ENCODE data around the gene SOCS6. TPM values are rescaled to one million over a fixed set of nuclear protein-coding genes. Genes with fewer than 3 reads are reported as not detected.

Gene SOCS6
- total RNA-seq, 1 experiment from 2014 or later: 16.9 TPM

GRCh38 chr18:70371908-70372307, 83.1 kb downstream of the SOCS6 start:
- ChIA-PET POLR2A (interaction anchor here (0.9 to 2.8 kb wide), 7 partner anchors 10 to 166 kb away, joined by 3 to 20 read pairs (median 7); partner anchors contain the start of genes RTTN and SOCS6), CTCF (interaction anchor here (1.2 to 1.8 kb wide), 4 partner anchors 38 to 177 kb away, joined by 4 to 11 read pairs (median 8); no protein-coding TSS in a partner anchor)
- intact Hi-C loops (cut with micrococcal nuclease): loop anchor here (5.0 kb wide), 1 partner anchor 50 kb away; no protein-coding TSS in a partner anchor
- H3K9me3 Mint-ChIP-seq (ENCODE audit: unreplicated experiment): no peaks in the 10 kb centered on the region
- TF ChIP-seq, protein P1, sequence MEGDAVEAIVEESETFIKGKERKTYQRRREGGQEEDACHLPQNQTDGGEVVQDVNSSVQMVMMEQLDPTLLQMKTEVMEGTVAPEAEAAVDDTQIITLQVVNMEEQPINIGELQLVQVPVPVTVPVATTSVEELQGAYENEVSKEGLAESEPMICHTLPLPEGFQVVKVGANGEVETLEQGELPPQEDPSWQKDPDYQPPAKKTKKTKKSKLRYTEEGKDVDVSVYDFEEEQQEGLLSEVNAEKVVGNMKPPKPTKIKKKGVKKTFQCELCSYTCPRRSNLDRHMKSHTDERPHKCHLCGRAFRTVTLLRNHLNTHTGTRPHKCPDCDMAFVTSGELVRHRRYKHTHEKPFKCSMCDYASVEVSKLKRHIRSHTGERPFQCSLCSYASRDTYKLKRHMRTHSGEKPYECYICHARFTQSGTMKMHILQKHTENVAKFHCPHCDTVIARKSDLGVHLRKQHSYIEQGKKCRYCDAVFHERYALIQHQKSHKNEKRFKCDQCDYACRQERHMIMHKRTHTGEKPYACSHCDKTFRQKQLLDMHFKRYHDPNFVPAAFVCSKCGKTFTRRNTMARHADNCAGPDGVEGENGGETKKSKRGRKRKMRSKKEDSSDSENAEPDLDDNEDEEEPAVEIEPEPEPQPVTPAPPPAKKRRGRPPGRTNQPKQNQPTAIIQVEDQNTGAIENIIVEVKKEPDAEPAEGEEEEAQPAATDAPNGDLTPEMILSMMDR (IDR thresholded peaks at IDR 0.05; ENCODE audit: unreplicated experiment): no peak
- H3K27me3 Mint-ChIP-seq (ENCODE audit: insufficient read depth, unreplicated experiment): no peaks in the 10 kb centered on the region
- H3K4me3 Mint-ChIP-seq (ENCODE audit: unreplicated experiment): peak overlapping the region; percentile 11
- peaks cover 40% of the 10 kb centered on the region for H3K4me1 Mint-ChIP-seq (ENCODE audit: insufficient read depth, unreplicated experiment)
- no peaks in the 10 kb centered on the region for H3K36me3 Mint-ChIP-seq (ENCODE audit: insufficient read depth, unreplicated experiment)
- no peak for DNase-seq (ENCODE audit: unreplicated experiment)
- peak overlapping the region; percentile 46 for H3K27ac Mint-ChIP-seq (ENCODE audit: low read depth, unreplicated experiment)
- BruUV-seq (replicated peaks): no TSS peak

GRCh38 chr18:70372450-70373041, 83.7 kb downstream of the SOCS6 start:
- ChIA-PET CTCF (interaction anchor here (0.8 to 1.8 kb wide), 7 partner anchors 9 to 177 kb away, joined by 3 to 11 read pairs (median 4); no protein-coding TSS in a partner anchor), POLR2A (interaction anchor here (0.7 to 2.8 kb wide), 14 partner anchors 9 to 167 kb away, joined by 3 to 20 read pairs (median 6); partner anchors contain the start of genes RTTN and SOCS6)
- Mint-ChIP-seq H3K4me3 (ENCODE audit: unreplicated experiment) (peak overlapping the region; percentile 11), H3K27ac (ENCODE audit: low read depth, unreplicated experiment) (peak overlapping the region; percentile 46), H3K4me1 (ENCODE audit: insufficient read depth, unreplicated experiment) (peaks cover 40% of the 10 kb centered on the region), H3K9me3 (ENCODE audit: unreplicated experiment) (no peaks in the 10 kb centered on the region), H3K36me3 (ENCODE audit: insufficient read depth, unreplicated experiment) (no peaks in the 10 kb centered on the region), H3K27me3 (ENCODE audit: insufficient read depth, unreplicated experiment) (no peaks in the 10 kb centered on the region)
- DNase-seq (ENCODE audit: unreplicated experiment): peak; percentile 18
- intact Hi-C loops (cut with micrococcal nuclease): loop anchor here (5.0 kb wide), 1 partner anchor 50 kb away; no protein-coding TSS in a partner anchor
- TSS peak; percentile 68 for BruUV-seq (replicated peaks)
- TF ChIP-seq, protein P1 (IDR thresholded peaks at IDR 0.05; ENCODE audit: unreplicated experiment): no peak

DNA sequence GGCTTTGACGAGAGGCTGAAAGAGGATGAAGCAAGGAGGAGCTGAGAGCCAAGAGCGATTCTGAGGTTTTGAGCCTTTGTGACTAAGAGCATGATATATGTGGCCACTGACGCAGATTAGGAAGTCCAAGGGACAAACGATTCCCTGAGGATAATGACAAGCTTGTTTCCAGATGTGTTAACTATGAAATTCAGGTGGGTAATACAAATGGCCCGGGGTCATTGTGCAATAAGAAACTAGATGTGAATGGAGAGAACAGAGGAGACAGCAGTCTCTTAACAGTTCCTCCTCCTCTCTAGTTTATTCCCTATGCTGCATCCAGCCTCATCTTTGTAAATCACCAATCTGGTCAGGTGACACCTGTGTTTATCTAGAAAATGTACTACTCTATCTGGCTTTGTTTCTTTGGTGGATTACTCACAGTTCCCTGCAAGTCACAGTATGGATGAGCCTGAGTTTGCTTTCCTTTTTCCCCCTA, 84.2 kb downstream of the SOCS6 start:
- TF ChIP-seq, protein P1 (IDR thresholded peaks at IDR 0.05; ENCODE audit: unreplicated experiment): no peak
- Mint-ChIP-seq H3K4me3 (ENCODE audit: unreplicated experiment) (peak overlapping the region; percentile 11), H3K9me3 (ENCODE audit: unreplicated experiment) (no peaks in the 10 kb centered on the region), H3K27ac (ENCODE audit: low read depth, unreplicated experiment) (peak overlapping the region; percentile 46), H3K27me3 (ENCODE audit: insufficient read depth, unreplicated experiment) (no peaks in the 10 kb centered on the region), H3K36me3 (ENCODE audit: insufficient read depth, unreplicated experiment) (no peaks in the 10 kb centered on the region), H3K4me1 (ENCODE audit: insufficient read depth, unreplicated experiment) (peaks cover 40% of the 10 kb centered on the region)
- POLR2A ChIA-PET: interaction anchor here (0.7 to 2.8 kb wide), 14 partner anchors 9 to 167 kb away, joined by 3 to 20 read pairs (median 6); partner anchors contain the start of gene RTTN
- no TSS peak for BruUV-seq (replicated peaks)
- DNase-seq (ENCODE audit: unreplicated experiment): peak; percentile 95
- intact Hi-C loops (cut with micrococcal nuclease): loop anchor here (5.0 kb wide), 1 partner anchor 49 kb away; no protein-coding TSS in a partner anchor
- CTCF ChIA-PET: interaction anchor here (0.8 to 1.6 kb wide), 5 partner anchors 10 to 60 kb away, joined by 3 to 11 read pairs (median 3); no protein-coding TSS in a partner anchor

DNA sequence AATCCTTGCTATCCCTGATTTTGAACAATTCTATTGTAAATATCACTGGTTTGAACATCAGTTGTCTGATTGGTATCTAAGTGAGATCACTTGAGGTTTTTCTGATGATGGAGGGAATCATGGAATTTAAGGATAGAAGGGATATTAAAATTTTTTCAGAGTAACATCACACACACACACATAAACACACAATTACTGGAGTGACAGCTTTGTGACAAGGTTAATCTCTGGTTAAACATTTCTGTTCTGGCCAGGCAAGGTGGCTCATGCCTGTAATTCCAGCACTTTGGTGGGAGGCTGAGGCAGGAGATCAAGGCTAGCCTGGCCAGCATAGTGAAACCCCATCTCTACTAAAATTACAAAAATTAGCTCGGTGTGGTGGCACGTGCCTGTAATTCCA, 85.3 kb downstream of the SOCS6 start:
- Mint-ChIP-seq H3K4me1 (ENCODE audit: insufficient read depth, unreplicated experiment) (peaks cover 36% of the 10 kb centered on the region), H3K4me3 (ENCODE audit: unreplicated experiment) (no peak overlapping the region), H3K27me3 (ENCODE audit: insufficient read depth, unreplicated experiment) (no peaks in the 10 kb centered on the region), H3K9me3 (ENCODE audit: unreplicated experiment) (no peaks in the 10 kb centered on the region), H3K36me3 (ENCODE audit: insufficient read depth, unreplicated experiment) (no peaks in the 10 kb centered on the region), H3K27ac (ENCODE audit: low read depth, unreplicated experiment) (peak overlapping the region; percentile 46)
- POLR2A ChIA-PET: interaction anchor here (1.1 to 2.8 kb wide), 8 partner anchors 10 to 147 kb away, joined by 3 to 20 read pairs (median 6); no protein-coding TSS in a partner anchor
- no peak for DNase-seq (ENCODE audit: unreplicated experiment)
- TF ChIP-seq, protein P1 (IDR thresholded peaks at IDR 0.05; ENCODE audit: unreplicated experiment): no peak
- intact Hi-C loops (cut with micrococcal nuclease): loop anchor here (5.0 kb wide), 1 partner anchor 48 kb away; no protein-coding TSS in a partner anchor
- no TSS peak for BruUV-seq (replicated peaks)
- CTCF ChIA-PET: interaction anchor here (0.6 to 1.1 kb wide), 5 partner anchors 20 to 67 kb away, joined by 3 to 5 read pairs (median 3); no protein-coding TSS in a partner anchor
